Measurements from ENCODE around the gene POLE. TPM values are rescaled to one million over a fixed set of nuclear protein-coding genes. Genes with fewer than 3 reads are reported as not detected.

POLE gene
- total RNA-seq: 39.2 TPM

GRCh38 chr12:132687211-132688164 is at the start of gene POLE, which contains the start of gene PXMP2:
Gene POLE (minus strand): TSS chr12:132687342. CDS start chr12:132687315, 27 bp downstream.
Gene PXMP2 (plus strand): TSS chr12:132687587. CDS start chr12:132687671, 84 bp downstream.
- intact Hi-C loops (cut with DNase I): no loop called here
- DNase-seq (ENCODE audit: low spot score): peak; percentile 97
- peak; percentile 100 for ATAC-seq

- ATAC-seq: no peak
Measured at GRCh38 chr12:132736913-132737312, 49.8 kb upstream of the POLE start.

GRCh38 chr12:132736378-132736777 is 49.2 kb upstream of the POLE start:
- no peak for ATAC-seq
- intact Hi-C loops (cut with DNase I): no loop called here
- DNase-seq (ENCODE audit: low spot score): no peak

More at GRCh38 chr12:132736913-132737312, 49.8 kb upstream of the POLE start:
- no peak for DNase-seq (ENCODE audit: low spot score)
- intact Hi-C loops (cut with DNase I): no loop called here

GRCh38 chr12:132735496-132735895 is 48.4 kb upstream of the POLE start:
- ATAC-seq (no peak), DNase-seq (ENCODE audit: low spot score) (no peak)
- intact Hi-C loops (cut with DNase I): no loop called here

- intact Hi-C loops (cut with DNase I): no loop called here
- no peak for ATAC-seq
- no peak for DNase-seq (ENCODE audit: low spot score)
Measured at GRCh38 chr12:132734206-132734605, 47.1 kb upstream of the POLE start.

- DNase-seq (ENCODE audit: low spot score) (no peak), ATAC-seq (no peak)
- intact Hi-C loops (cut with DNase I): no loop called here
Measured at GRCh38 chr12:132731574-132731973, 44.4 kb upstream of the POLE start.

- DNase-seq (ENCODE audit: low spot score) (no peak), ATAC-seq (no peak)
- intact Hi-C loops (cut with DNase I): no loop called here
Measured at GRCh38 chr12:132730353-132730752, 43.2 kb upstream of the POLE start.

- no peak for DNase-seq (ENCODE audit: low spot score)
- intact Hi-C loops (cut with DNase I): no loop called here
- no peak for ATAC-seq
Measured at GRCh38 chr12:132729541-132730320, 42.6 kb upstream of the POLE start.

GRCh38 chr12:132728502-132728901 is 41.4 kb upstream of the POLE start:
- DNase-seq (ENCODE audit: low spot score) (no peak), ATAC-seq (no peak)
- intact Hi-C loops (cut with DNase I): no loop called here

GRCh38 chr12:132727091-132727794 is 40.1 kb upstream of the POLE start:
- intact Hi-C loops (cut with DNase I): no loop called here
- DNase-seq (ENCODE audit: low spot score) (no peak), ATAC-seq (peak; percentile 20)

GRCh38 chr12:132726386-132726785 is 39.2 kb upstream of the POLE start:
- intact Hi-C loops (cut with DNase I): no loop called here
- DNase-seq (ENCODE audit: low spot score) (no peak), ATAC-seq (no peak)

GRCh38 chr12:132724506-132725241 is 37.5 kb upstream of the POLE start:
- DNase-seq (ENCODE audit: low spot score) (no peak), ATAC-seq (no peak)
- intact Hi-C loops (cut with DNase I): no loop called here

GRCh38 chr12:132723764-132724140 is 36.6 kb upstream of the POLE start:
- ATAC-seq (no peak), DNase-seq (ENCODE audit: low spot score) (no peak)
- intact Hi-C loops (cut with DNase I): no loop called here

- intact Hi-C loops (cut with DNase I): no loop called here
- DNase-seq (ENCODE audit: low spot score): no peak
- ATAC-seq: no peak
Measured at GRCh38 chr12:132723015-132723763, 36.0 kb upstream of the POLE start.

- ATAC-seq (no peak), DNase-seq (ENCODE audit: low spot score) (no peak)
- intact Hi-C loops (cut with DNase I): no loop called here
Measured at GRCh38 chr12:132720606-132721345, 33.6 kb upstream of the POLE start.

GRCh38 chr12:132719954-132720324 is 32.8 kb upstream of the POLE start:
- intact Hi-C loops (cut with DNase I): no loop called here
- no peak for ATAC-seq
- DNase-seq (ENCODE audit: low spot score): no peak

GRCh38 chr12:132719141-132719953 is 32.2 kb upstream of the POLE start:
- no peak for ATAC-seq
- no peak for DNase-seq (ENCODE audit: low spot score)
- intact Hi-C loops (cut with DNase I): no loop called here

Measured in sciatic nerve (tissue), 2 donors.